ENCODE measurements around the gene PFN3.
A peak's percentile ranks its signal among the peaks of the same experiment; 100 is the strongest.

The PFN3 gene

GRCh38 chr5:177405312-177405711 is 4.9 kb upstream of the PFN3 start:
- no peak overlapping the region for H3K4me3 ChIP-seq (ENCODE audit: low read depth, low read length)
- no peak for DNase-seq (ENCODE audit: low read depth)
- TF ChIP-seq CTCF (IDR thresholded peaks at IDR 0.05; ENCODE audit: insufficient read depth, low read depth, low read length, missing control alignments): no peak

- H3K4me3 ChIP-seq (ENCODE audit: low read depth, low read length): peak overlapping the region; percentile 87
- no peak for TF ChIP-seq CTCF (IDR thresholded peaks at IDR 0.05; ENCODE audit: insufficient read depth, low read depth, low read length, missing control alignments)
- no peak for DNase-seq (ENCODE audit: low read depth)
These were observed 4.2 kb upstream of the PFN3 start for GRCh38 chr5:177404641-177405179.

GRCh38 chr5:177403792-177404640 is 3.6 kb upstream of the PFN3 start:
- TF ChIP-seq CTCF (IDR thresholded peaks at IDR 0.05; ENCODE audit: insufficient read depth, low read depth, low read length, missing control alignments): peak; percentile 91

GRCh38 chr5:177403102-177403791 is 2.8 kb upstream of the PFN3 start:
- no peak for TF ChIP-seq CTCF (IDR thresholded peaks at IDR 0.05; ENCODE audit: insufficient read depth, low read depth, low read length, missing control alignments)
- peak overlapping the region; percentile 87 for H3K4me3 ChIP-seq (ENCODE audit: low read depth, low read length)
- peak; percentile 55 for DNase-seq (ENCODE audit: low read depth)

More at GRCh38 chr5:177403792-177404640, 3.6 kb upstream of the PFN3 start:
- peak; percentile 94 for DNase-seq (ENCODE audit: low read depth)
- peak overlapping the region; percentile 87 for H3K4me3 ChIP-seq (ENCODE audit: low read depth, low read length)

GRCh38 chr5:177402271-177403043 is 2.0 kb upstream of the PFN3 start:
- TF ChIP-seq CTCF (IDR thresholded peaks at IDR 0.05; ENCODE audit: insufficient read depth, low read depth, low read length, missing control alignments): peak; percentile 40
- DNase-seq (ENCODE audit: low read depth): peak; percentile 74
- H3K4me3 ChIP-seq (ENCODE audit: low read depth, low read length): peak overlapping the region; percentile 87

GRCh38 chr5:177397875-177398390 is 2.5 kb downstream of the PFN3 start:
- H3K4me3 ChIP-seq (ENCODE audit: low read depth, low read length): no peak overlapping the region
- no peak for DNase-seq (ENCODE audit: low read depth)
- TF ChIP-seq CTCF (IDR thresholded peaks at IDR 0.05; ENCODE audit: insufficient read depth, low read depth, low read length, missing control alignments): no peak

All from GM12865 (cell line).